Measurements from ENCODE around the gene RGS14.
"Not testable (repeated sequence)": the region's sequence is repeated elsewhere in the genome, so short reads cannot be mapped to it uniquely, and the experiment has no call there.

Gene RGS14

GRCh38 chr5:177410575-177410974 is 52.9 kb downstream of the RGS14 start:
- DNase-seq (ENCODE audit: low spot score) = no peak
- TF ChIP-seq CTCF (IDR thresholded peaks at IDR 0.05; ENCODE audit: extremely low read depth, insufficient read depth, missing control alignments) = no peak
- in situ Hi-C loops (cut with MboI; ENCODE audit: low pct_unique_long_range_greater_than_20kb, low sequenced_read_pairs, unreplicated experiment) = no loop called here

- peak; percentile 64 for DNase-seq (ENCODE audit: low spot score)
- no peak for TF ChIP-seq CTCF (IDR thresholded peaks at IDR 0.05; ENCODE audit: extremely low read depth, insufficient read depth, missing control alignments)
- in situ Hi-C loops (cut with MboI; ENCODE audit: low pct_unique_long_range_greater_than_20kb, low sequenced_read_pairs, unreplicated experiment) = no loop called here
Observed at GRCh38 chr5:177412603-177413233, 55.0 kb downstream of the RGS14 start.

- TF ChIP-seq CTCF (IDR thresholded peaks at IDR 0.05; ENCODE audit: extremely low read depth, insufficient read depth, missing control alignments) = no peak
- in situ Hi-C loops (cut with MboI; ENCODE audit: low pct_unique_long_range_greater_than_20kb, low sequenced_read_pairs, unreplicated experiment) = no loop called here
- DNase-seq (ENCODE audit: low spot score) = no peak
Observed at GRCh38 chr5:177414481-177414880, 56.8 kb downstream of the RGS14 start.

GRCh38 chr5:177417081-177417480 is 59.4 kb downstream of the RGS14 start:
- DNase-seq (ENCODE audit: low spot score); in situ Hi-C loops (cut with MboI; ENCODE audit: low pct_unique_long_range_greater_than_20kb, low sequenced_read_pairs, unreplicated experiment): not testable (repeated sequence)

- no peak for TF ChIP-seq CTCF (IDR thresholded peaks at IDR 0.05; ENCODE audit: extremely low read depth, insufficient read depth, missing control alignments)
- in situ Hi-C loops (cut with MboI; ENCODE audit: low pct_unique_long_range_greater_than_20kb, low sequenced_read_pairs, unreplicated experiment) = no loop called here
- DNase-seq (ENCODE audit: low spot score) = no peak
Observed at GRCh38 chr5:177419046-177419445, 61.3 kb downstream of the RGS14 start.

GRCh38 chr5:177420472-177420871 is 62.7 kb downstream of the RGS14 start:
- in situ Hi-C loops (cut with MboI; ENCODE audit: low pct_unique_long_range_greater_than_20kb, low sequenced_read_pairs, unreplicated experiment); DNase-seq (ENCODE audit: low spot score): not testable (repeated sequence)

GRCh38 chr5:177421062-177421798 is 63.5 kb downstream of the RGS14 start:
- no peak for TF ChIP-seq CTCF (IDR thresholded peaks at IDR 0.05; ENCODE audit: extremely low read depth, insufficient read depth, missing control alignments)
- no peak for DNase-seq (ENCODE audit: low spot score)

More at GRCh38 chr5:177421062-177421798, 63.5 kb downstream of the RGS14 start:
- in situ Hi-C loops (cut with MboI; ENCODE audit: low pct_unique_long_range_greater_than_20kb, low sequenced_read_pairs, unreplicated experiment) = no loop called here
